ENCODE data around the gene GDNF.
"Not testable (repeated sequence)": the region's sequence is repeated elsewhere in the genome, so short reads cannot be mapped to it uniquely, and the experiment has no call there.

GDNF gene

DNA sequence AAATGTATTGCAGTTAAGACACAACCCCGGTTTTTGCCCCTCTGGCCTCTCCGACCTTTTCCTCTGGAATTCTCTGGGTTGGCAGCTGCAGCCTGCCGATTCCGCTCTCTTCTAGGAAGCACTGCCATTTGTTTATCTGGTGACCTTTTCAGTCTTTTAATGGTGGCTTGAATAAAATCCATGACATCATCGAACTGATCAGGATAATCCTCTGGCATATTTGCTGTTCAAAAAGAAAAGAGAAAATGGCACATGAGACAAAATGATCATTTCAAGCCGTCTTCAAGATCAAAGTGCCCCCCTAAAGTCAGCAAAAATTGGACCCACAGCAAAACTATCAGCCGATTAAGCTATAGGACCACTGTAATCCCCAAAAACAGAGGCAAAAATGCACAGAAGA, 23.9 kb downstream of the GDNF start:
- DNase-seq, result no peak

DNA sequence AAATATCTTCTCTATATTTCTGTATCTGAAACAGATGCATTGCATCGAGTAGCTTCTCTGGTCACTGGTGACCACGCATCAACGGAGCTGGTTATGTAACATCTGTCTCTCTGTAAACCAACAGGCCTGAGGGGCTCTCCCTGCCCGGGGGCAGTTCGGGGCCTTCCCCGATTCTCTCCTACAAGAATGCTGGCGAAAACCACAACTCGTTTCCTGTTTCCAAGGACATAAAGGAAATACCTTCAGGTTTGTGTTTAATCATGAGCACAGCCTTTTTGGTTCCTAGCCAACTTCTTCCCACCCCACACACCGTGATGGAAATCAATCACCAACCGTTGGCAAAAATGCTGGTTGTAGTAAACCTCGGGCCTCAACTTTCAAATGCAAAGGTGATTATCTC, 25.1 kb downstream of the GDNF start:
- no peak for DNase-seq

DNA sequence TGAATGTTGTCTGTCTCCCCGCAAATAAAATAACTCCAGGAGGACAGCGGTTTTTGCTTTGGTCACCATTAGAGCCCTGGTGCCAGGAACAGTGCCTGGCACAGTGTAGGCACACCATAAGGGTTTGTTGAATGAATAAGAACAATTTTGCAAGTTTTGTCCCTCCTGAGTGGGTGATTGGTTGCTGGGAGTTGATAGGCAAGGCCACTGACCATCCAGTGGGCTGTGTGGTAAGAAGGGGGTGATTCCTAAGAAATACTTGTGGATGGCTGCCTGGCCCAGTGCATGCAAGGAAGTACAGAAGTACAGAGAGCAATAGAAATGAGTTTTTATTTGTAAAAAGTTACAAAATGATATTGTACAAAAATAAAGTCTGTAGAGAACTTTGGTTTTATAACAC, 27.5 kb downstream of the GDNF start:
- no peak for DNase-seq

DNA sequence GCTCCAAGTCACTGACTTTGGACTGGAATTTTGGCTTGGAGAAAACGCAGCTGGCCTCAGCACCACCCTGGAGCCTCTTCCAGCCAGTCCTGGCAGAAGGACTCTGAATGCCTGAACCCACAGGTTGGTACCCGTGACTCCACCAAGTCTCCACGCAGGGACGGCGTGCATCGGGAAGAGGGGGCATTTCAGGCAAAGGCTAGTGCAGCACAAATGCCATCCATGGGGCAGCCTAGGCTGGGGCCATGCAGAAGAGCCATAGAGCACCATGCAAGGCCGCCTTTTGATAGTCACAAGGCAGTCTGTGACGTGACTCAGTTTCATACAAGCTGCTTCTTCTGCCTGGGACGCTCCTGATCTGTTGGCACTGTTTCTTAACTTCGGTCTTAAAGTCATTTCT, 28.0 kb downstream of the GDNF start:
- DNase-seq, result no peak

DNA sequence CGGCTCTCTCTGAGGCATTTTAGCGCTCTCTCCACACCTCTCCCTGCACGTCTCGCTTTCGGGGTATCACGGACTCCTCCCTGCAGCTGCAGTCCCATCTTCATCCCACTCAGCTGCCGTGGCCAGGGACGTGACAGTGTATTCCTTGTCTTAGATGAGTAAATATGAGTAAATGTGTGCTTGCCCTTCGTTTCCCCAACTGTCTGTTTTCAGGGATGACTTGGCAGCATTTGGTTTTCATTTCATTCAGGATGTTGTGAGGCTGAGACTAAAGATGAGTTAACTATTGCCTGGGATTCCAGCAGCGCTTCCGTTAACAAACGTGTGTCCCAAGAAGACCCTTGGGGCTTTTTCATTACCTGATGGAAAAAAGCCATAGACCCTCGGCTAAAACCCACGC, 29.5 kb downstream of the GDNF start:
- DNase-seq, result no peak

DNA sequence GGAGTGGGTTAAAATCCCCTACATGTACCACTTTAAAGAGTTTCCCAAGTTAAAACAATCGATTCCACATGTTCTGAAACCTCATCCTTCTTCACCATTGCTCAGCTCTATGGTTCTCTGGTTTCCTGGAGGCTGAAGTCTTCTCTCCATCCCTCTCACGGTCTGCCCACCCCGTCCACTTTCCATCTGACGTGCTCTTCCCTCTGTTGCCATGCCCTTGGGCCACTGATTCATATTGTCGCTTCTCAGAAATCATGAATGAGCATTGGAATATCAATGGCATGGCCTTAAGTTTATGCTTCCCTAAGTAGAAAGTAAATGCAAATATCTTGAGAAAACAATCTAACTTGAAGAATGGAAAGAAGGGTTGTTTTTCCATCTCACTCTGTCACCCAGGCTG, 30.9 kb downstream of the GDNF start:
- no peak for DNase-seq

DNA sequence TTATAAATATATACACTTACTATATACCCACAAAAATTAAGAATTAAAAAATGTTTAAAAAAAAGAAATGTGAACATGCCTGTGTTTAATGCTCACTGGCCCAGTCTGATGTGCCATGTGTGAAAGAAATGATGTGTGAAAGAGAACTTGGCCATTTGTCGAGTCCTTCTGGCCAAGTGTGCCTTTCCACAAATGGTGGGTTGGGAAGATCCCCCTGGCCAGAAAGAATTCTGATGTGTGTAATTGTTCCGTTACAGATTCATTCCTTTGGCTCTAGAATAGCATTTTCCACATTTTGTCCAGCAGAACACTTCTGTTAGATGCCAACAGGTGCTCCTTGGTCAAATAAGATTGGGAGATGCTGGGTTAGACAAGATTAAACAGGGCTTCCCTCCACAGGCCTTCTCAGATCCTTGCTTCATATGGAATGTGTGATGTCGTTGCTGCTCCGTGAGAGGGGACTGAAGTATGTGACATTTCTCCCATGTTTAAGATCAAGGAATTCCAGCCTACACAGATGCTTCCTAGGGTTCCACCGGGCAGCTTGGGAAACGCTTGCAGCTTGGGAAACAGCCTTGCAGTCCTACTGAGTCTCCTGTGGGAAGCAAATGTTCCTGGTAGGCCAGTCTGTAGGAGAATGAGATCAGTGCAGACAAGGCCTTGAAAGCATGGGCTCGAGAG, 32.1 kb downstream of the GDNF start:
- DNase-seq, result no peak

DNA sequence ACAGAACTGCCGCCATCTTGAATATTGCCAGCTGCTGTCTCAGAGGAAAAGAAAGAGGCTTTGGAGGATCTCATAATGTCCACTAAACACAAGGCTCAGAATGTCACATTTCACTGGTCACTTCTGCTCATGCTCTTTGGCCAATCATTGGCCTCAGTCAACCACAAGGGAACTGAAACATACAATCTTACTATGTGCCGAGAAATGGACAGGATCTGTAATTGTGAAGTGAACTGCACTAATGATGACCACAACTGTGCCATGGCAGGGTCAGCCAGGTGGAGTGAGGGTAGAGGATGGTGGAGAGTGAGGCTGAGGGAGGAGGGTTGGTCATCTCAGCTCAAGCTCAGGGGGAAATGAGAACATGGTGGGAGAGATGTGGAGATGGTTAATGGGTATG, 32.8 kb downstream of the GDNF start:
- no peak for DNase-seq

DNA sequence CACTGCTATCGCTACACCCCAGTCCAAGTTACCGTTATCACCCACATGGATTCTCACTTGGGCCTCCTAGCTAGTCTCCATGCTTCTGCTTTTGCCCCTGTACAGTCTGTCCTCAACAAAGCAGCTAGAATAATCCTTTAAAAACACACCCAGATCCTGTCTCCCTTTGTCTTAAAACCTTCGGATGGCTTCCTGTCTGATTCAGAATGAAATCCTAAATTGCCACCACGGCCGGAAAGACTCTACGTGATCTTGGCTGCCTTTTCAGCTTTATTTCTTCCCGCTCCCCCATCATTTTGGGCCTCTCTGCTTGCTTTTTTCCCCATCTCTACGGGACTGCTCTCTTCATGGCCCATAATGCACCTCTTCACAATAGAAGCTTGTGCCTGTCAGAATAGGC, 33.4 kb downstream of the GDNF start:
- DNase-seq, result no peak

DNA sequence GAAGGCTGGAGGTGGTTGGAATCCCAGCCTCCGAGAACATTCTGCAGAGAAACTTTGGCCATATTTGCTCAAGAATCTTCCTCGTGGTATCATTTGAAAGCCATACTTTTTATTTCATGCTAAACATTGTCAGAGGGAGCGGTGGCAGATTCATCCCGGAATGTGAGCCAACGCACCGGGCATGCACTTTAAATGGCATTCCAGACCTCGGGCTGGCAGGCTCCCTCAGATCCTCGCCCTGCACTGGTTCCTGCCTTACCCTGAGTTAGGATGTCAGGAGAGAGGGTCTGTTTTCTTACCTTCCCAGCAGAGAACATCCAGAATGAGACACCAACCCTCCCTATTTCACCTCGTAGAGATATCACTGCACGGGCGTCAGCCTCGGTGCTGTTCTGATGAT, 33.8 kb downstream of the GDNF start:
- DNase-seq, result no peak

DNA sequence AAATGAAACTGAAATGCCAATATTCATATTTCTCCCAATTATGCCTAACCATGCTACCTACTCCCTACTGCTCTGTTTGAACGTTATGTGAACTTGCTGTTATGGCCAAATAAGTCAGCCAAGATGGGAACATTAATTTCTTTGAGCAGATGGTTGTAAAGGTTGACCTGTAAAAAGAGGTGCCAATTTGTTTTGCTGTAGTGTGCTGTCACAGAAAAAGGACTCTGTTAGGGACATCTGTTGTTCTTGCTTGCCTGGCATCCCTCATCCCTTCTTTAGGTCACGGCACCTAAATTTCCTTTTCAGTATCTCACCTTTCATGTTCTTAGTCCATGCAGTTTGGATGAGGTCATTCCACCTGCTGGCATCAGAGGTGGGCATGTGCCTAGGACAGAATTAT, 35.4 kb downstream of the GDNF start:
- no peak for DNase-seq

DNA sequence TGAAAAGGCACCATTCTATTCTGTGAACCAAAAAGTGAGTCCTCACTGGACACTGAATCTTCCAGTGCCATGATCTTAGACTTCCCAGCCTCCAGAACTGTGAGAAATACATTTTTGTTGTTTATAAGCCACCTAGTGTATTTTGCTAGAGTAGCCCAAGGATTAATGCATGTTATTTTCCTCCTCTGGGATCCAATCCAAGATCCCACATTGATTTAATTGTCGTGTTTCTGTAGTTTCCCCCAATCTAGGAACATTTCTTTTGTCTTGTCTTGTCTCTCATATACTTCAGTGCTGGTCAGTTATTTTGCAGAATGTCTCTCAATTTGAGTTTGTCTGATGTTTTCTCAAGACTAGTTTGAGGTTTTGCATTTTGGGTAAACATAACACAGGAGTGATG, 36.4 kb downstream of the GDNF start:
- no peak for DNase-seq

DNA sequence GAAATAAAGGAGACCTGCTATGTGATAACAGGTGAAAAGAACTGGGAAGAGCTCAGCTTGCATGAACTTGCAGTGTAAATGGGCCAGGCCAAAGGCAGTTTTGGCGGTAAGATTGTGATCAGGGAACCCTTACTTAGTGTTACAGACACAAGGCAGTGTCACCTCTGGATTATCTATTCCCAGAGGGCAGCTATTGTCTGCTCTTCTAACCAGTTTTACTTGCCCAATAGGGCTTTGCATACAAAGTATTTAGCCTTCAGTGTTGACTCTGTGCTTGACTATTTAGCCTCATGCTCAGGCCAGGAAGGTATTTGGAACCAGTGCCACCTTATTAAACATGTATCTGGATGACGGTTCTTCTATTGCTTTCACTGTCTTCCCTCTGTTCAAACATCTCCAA, 38.3 kb downstream of the GDNF start:
- no peak for DNase-seq

DNA sequence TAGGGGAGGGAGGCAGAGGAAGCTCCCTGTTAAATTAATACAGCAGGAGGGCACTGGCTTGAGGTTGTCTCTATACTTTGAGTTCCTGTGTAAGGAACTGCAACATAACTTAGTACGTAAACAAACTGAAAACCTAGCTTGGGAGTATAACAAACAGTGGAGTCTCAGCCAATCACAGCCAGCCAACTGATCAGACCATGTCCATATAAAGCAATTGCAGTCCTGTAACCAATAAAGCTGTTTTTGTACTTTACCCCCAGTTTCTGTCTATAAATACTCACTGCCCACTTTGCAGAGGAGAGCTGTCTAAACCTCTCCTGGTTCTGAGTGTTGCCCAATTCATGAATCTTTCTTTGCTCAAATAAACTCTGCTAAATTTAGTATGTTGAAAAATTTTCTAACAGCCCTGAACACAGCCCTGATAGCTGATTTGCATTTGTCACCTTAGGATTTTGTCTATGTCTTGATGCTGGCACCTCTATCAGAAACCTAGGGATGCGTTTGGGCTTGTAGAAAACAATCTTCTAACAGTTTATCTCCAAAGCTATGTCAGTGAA, 39.9 kb downstream of the GDNF start:
- DNase-seq, result no peak

DNA sequence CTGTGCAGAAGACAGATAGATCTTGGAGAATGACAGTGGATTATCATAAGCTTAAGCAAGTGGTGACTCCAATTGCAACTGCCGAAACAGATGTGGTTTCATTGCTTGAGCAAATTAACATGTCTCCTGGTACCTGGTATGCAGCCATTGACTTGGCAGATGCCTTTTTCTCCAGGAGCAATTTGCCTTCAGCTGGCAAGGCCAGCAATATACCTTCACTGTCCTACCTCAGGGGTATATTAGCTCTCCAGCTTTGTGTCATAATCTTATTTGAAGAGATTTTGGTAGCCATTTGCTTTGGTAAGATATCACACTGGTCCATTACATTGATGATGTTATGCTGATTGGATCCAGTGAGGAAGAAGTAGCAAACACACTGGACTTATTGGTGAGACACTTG, 43.4 kb downstream of the GDNF start:
- DNase-seq, result not testable (repeated sequence)

DNA sequence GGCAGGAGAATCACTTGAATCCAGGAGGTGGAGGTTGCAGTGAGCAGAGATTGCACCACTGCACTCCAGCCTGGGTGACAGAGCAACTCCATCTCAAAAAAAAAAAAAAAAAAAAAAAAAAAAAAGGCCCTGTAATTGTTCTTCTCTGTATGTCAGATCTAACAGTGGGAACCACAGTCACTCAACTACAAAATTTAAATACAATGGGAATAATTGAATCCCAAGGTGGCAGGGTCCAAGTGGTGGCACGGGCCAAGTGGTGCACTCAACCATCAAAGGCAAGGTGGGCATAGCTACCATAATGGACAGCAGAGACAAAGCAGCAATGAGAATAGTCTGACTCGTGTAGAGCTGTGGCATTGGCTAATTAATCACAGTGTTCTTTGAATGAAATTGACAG, 44.5 kb downstream of the GDNF start:
- not testable (repeated sequence) for DNase-seq

DNA sequence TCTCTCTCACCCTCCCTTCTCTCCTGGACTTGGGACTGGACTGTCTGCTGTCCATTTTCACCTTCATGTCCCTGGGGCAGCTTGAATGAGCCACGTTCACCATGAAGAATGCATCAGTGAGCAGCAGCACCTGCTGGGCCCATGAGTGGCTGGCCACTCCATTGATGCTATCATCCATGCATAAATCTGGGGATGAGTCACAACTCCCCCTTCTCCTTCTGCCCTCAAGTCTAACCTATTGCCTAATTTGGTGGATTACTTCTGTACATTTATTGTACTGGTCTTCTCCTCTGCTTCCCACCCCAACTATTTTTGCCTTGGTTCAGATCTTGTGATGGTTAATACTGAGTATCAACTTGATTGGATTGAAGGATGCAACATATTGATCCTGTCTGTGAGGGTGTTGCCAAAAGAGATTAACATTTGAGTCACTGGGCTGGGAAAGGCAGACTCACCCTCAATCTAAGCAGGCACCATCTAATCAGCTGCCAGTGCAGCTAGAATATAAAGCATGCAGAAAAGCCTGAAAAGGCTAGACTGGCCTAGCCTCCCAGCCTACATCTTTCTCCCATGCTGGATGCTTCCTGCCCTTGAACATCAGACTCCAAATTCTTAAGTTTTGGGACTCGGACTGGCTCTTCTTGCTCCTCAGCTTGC, 46.7 kb downstream of the GDNF start:
- DNase-seq, result no peak

DNA sequence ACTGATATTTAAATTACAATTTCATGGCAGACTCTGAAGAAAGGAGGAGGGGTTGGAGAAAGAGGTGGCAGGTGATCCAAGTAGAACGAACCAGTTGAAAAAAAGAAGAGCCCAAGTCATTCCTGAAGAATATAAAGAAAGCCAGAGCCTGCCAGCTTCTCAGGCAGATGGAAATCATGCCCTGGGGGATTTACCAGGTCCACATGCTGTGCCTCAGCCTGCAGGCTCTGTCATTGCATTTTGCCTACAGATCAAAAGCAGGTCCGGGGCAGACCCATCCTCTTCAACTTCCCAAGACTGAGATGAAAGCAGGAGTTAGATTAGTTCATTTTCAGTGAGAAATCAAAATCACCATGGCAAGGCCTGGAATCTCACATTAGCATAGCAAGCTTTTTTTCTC, 48.5 kb downstream of the GDNF start:
- DNase-seq, result no peak

DNA sequence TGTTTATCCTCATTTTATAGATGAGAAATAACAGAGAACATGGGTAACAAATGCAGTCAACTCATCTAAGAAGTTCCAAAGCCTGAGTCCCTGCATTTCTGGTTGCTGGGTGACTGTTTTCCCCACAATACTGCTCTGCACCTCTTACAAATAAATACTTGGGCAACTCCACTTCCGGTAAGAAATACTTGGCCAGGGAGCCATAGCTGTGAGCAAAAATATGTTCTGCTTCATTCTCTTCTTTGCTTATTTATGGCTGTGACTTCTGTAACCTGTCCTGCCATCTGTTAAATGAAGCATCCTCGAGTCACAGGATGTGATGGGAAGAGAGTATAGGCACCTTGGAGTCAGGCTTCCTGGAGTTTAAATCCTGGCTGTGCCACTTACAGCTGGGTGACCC, 49.9 kb downstream of the GDNF start:
- no peak for DNase-seq

DNA sequence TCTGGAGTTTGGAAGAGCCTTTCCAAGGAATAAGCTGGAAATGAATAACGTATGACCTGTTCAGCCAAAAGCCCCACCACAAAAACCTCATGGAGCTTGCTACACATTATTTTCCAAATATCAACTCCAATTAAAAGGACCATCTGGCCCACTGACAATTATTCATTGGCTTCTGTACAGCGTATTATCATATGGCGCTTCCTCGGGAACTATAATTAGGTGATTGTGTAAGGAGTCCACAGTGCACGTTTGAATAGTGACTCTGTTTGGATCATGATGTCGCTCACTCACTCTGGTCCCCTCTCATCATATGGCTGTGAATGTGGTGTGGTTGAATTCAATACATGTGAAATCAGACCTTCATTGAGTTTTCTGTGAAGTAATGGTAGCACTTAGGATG, 52.1 kb downstream of the GDNF start:
- peak in 2 of 3 experiments; percentile 14 to 68 for DNase-seq

DNA sequence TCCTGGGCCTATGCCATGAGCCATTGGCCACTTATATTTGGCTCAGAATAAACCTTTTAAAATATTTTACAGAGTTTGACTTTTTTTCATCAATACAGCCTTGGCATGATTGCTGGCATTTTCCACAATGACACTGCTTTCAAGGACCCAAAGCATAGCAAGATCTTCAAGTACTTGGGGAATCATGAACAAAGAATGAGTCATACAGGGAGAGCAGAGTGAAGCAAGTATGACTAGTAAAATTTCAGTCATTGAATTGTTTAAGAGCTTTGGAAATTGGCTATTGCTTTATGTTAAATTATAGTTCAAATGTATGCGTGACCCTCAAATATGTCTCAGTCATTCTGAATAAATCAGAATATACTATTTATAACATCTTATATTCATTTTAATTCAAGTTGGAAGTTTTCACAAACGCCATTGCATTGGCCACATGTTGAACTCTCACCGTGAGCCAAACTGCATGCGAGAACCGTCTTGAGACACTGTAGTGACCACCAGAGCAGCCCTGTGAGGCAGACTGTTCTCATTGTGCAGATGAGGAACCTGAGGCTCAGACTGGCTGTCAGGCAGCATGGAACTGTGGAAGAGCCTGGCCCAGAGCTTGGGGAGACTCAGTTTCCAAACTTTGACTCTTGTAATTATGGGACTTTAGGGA, 52.9 kb downstream of the GDNF start:
- no peak for DNase-seq

DNA sequence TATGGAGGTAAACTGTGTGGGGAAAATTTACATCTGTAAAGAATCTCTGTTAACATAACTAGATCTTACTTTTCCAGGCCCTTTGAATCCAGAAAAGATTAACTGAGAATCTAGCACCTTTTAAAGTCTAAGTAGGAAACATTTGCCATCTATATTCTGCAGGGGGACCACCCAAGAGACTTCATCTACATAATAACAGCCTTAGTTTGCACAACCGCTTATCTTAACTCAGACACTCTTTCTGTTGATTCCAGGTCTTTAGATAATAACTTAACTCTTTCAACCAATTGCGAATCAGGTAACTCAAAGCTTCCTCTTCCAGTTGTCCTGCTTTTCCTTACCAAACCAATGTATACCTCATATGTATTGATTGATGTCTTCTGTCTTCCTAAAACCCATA, 53.4 kb downstream of the GDNF start:
- DNase-seq, result no peak

DNA sequence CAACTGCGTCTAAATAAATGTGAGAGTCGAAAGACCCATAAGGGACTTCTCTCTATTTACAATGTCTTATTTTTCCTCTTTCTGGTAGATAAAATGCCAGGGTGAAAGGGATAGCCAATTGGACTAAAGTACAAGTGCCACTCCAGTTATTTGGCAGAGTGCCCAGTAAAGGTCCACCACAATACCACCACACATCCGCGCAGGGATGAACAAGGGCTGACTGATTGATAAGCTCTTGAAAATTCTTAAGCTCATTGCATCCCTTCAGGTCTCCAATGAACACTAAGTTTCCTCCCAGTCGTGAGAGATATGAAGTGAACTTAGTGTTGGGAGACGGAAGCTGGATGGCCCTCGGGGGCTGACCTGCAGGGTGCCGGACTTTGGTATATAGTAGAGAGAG, 58.4 kb downstream of the GDNF start:
- DNase-seq, result peak in 2 of 3 experiments; percentile 13 to 70

DNA sequence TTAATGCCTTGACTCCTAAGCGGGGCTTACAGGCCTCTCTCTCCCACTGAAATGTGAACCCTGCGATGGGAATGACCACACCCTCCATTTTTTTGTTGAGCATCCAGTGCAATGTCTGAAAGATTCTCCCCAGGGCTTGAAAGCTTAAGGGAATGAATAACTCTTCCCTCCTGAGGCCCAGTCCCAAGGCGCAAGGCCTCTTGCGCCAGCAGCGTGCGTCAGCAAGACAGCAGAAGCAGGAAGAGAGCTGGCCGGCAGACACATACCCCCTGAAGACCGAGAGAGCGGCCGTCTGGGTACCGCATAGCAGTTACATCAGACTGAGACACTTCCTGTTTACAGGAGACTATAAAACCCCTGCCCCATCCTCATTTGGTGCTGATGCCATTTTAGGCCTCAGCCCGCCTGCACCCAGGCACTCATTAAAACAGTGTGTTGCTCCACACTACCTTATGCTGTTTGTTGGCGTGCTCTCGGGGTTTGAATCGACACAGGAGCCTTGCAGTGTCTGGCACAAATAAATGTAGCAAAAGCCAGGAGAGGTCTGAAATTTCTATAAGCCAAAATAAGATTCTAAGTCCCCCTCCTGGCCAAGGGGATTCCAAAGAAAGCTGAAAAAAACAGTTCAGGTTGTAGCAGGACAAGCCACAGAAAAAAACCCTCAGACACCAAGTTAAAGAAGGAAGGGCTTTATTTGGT, 62.3 kb downstream of the GDNF start:
- no peak for DNase-seq
